ENCODE results near the gene LAPTM4A.
"Not testable (repeated sequence)": the region's sequence is repeated elsewhere in the genome, so short reads cannot be mapped to it uniquely, and the experiment has no call there.

LAPTM4A gene

GRCh38 chr2:20050646-20051531 is 539 bp downstream of the LAPTM4A start:
- peak; percentile 72 for DNase-seq (ENCODE audit: low spot score)

GRCh38 chr2:20050104-20050645 is 1.3 kb downstream of the LAPTM4A start:
- no peak for DNase-seq (ENCODE audit: low spot score)

- DNase-seq (ENCODE audit: low spot score) = no peak
Measured at GRCh38 chr2:20049637-20050036, 1.8 kb downstream of the LAPTM4A start.

- DNase-seq (ENCODE audit: low spot score) = no peak
Measured at GRCh38 chr2:20048488-20049448, 2.7 kb downstream of the LAPTM4A start.

- not testable (repeated sequence) for DNase-seq (ENCODE audit: low spot score)
Measured at GRCh38 chr2:20045712-20046292, 5.6 kb downstream of the LAPTM4A start.

GRCh38 chr2:20044778-20045177 is 6.7 kb downstream of the LAPTM4A start:
- no peak for DNase-seq (ENCODE audit: low spot score)

GRCh38 chr2:20042531-20042930 is 8.9 kb downstream of the LAPTM4A start:
- no peak for DNase-seq (ENCODE audit: low spot score)

GRCh38 chr2:20040489-20041172 is 10.8 kb downstream of the LAPTM4A start:
- no peak for DNase-seq (ENCODE audit: low spot score)

GRCh38 chr2:20037660-20038059 is 13.8 kb downstream of the LAPTM4A start:
- no peak for DNase-seq (ENCODE audit: low spot score)

- DNase-seq (ENCODE audit: low spot score) = no peak
Measured at GRCh38 chr2:20035955-20036666, 15.3 kb downstream of the LAPTM4A start.

- DNase-seq (ENCODE audit: low spot score) = no peak
Measured at GRCh38 chr2:20034821-20035220, 16.6 kb downstream of the LAPTM4A start.

- no peak for DNase-seq (ENCODE audit: low spot score)
Measured at GRCh38 chr2:20034218-20034617, 17.2 kb downstream of the LAPTM4A start.

- DNase-seq (ENCODE audit: low spot score) = no peak
Measured at GRCh38 chr2:20033322-20033721, 18.1 kb downstream of the LAPTM4A start.

GRCh38 chr2:20030224-20030623 is 21.2 kb downstream of the LAPTM4A start:
- DNase-seq (ENCODE audit: low spot score) = no peak

- no peak for DNase-seq (ENCODE audit: low spot score)
Measured at GRCh38 chr2:20027705-20028434, 23.6 kb downstream of the LAPTM4A start.

GRCh38 chr2:20027260-20027677 is 24.2 kb downstream of the LAPTM4A start:
- DNase-seq (ENCODE audit: low spot score) = no peak

- DNase-seq (ENCODE audit: low spot score) = no peak
Measured at GRCh38 chr2:20025065-20025786, 26.2 kb downstream of the LAPTM4A start.

- no peak for DNase-seq (ENCODE audit: low spot score)
Measured at GRCh38 chr2:20023688-20024087, 27.7 kb downstream of the LAPTM4A start.

GRCh38 chr2:20021405-20022009 is 29.9 kb downstream of the LAPTM4A start:
- no peak for DNase-seq (ENCODE audit: low spot score)

Measured in ecto neural progenitor cell (in vitro differentiated cells).